Measurements from ENCODE around the gene MRPS18A. TPM values are rescaled to one million over a fixed set of nuclear protein-coding genes. Genes with fewer than 3 reads are reported as not detected.
A peak's percentile ranks its signal among the peaks of the same experiment; 100 is the strongest.

The MRPS18A gene
- total RNA-seq, 1 donor from 2014 or later: 49.1 TPM

- peaks cover 10% of the 10 kb centered on the region for H3K36me3 Mint-ChIP-seq
Observed at GRCh38 chr6:43689421-43689820, 1.8 kb upstream of the MRPS18A start.

GRCh38 chr6:43687079-43687436 is 533 bp downstream of the MRPS18A start:
- DNase-seq (ENCODE audit: extremely low spot score, unreplicated experiment): no peak
- no peak for TF ChIP-seq CTCF (conservative IDR thresholded peaks at IDR 0.05)
- Mint-ChIP-seq H3K4me3 (peak overlapping the region; percentile 96), H3K27ac (peak overlapping the region; percentile 90), H3K36me3 (peaks cover 12% of the 10 kb centered on the region), H3K9me3 (no peaks in the 10 kb centered on the region), H3K27me3 (no peaks in the 10 kb centered on the region), H3K4me1 (ENCODE audit: unreplicated experiment) (peaks cover 52% of the 10 kb centered on the region)

More at GRCh38 chr6:43689421-43689820, 1.8 kb upstream of the MRPS18A start:
- Mint-ChIP-seq H3K9me3 (no peaks in the 10 kb centered on the region), H3K4me1 (ENCODE audit: unreplicated experiment) (peaks cover 31% of the 10 kb centered on the region), H3K27ac (no peak overlapping the region), H3K4me3 (peak overlapping the region; percentile 29), H3K27me3 (no peaks in the 10 kb centered on the region)
- TF ChIP-seq CTCF (conservative IDR thresholded peaks at IDR 0.05): no peak
- no peak for DNase-seq (ENCODE audit: extremely low spot score, unreplicated experiment)

- peaks cover 67% of the 10 kb centered on the region for H3K4me1 Mint-ChIP-seq (ENCODE audit: unreplicated experiment)
- peaks cover 19% of the 10 kb centered on the region for H3K36me3 Mint-ChIP-seq
- H3K27ac Mint-ChIP-seq: peak overlapping the region; percentile 19
- H3K4me3 Mint-ChIP-seq: peak overlapping the region; percentile 32
- no peaks in the 10 kb centered on the region for H3K9me3 Mint-ChIP-seq
- no peaks in the 10 kb centered on the region for H3K27me3 Mint-ChIP-seq
- DNase-seq (ENCODE audit: extremely low spot score, unreplicated experiment): no peak
- no peak for TF ChIP-seq CTCF (conservative IDR thresholded peaks at IDR 0.05)
Observed at GRCh38 chr6:43683708-43684455, 3.7 kb downstream of the MRPS18A start.

- peaks cover 64% of the 10 kb centered on the region for H3K4me1 Mint-ChIP-seq (ENCODE audit: unreplicated experiment)
- DNase-seq (ENCODE audit: extremely low spot score, unreplicated experiment): no peak
- peak overlapping the region; percentile 27 for H3K4me3 Mint-ChIP-seq
- H3K36me3 Mint-ChIP-seq: peaks cover 25% of the 10 kb centered on the region
- peak overlapping the region; percentile 20 for H3K27ac Mint-ChIP-seq
- no peaks in the 10 kb centered on the region for H3K27me3 Mint-ChIP-seq
- H3K9me3 Mint-ChIP-seq: no peaks in the 10 kb centered on the region
- no peak for TF ChIP-seq CTCF (conservative IDR thresholded peaks at IDR 0.05)
Observed at GRCh38 chr6:43682724-43683429, 4.7 kb downstream of the MRPS18A start.

GRCh38 chr6:43681303-43681702 is 6.3 kb downstream of the MRPS18A start:
- Mint-ChIP-seq H3K27me3 (no peaks in the 10 kb centered on the region), H3K36me3 (peaks cover 19% of the 10 kb centered on the region), H3K4me1 (ENCODE audit: unreplicated experiment) (peaks cover 55% of the 10 kb centered on the region), H3K9me3 (no peaks in the 10 kb centered on the region), H3K27ac (peak overlapping the region; percentile 2), H3K4me3 (peak overlapping the region; percentile 16)
- no peak for TF ChIP-seq CTCF (conservative IDR thresholded peaks at IDR 0.05)
- DNase-seq (ENCODE audit: extremely low spot score, unreplicated experiment): no peak

Measured in type B pancreatic cell (in vitro differentiated cells).